ENCODE measurements around the gene SNRNP200. TPM values are rescaled to one million over a fixed set of nuclear protein-coding genes. Genes with fewer than 3 reads are reported as not detected.
A peak's percentile ranks its signal among the peaks of the same experiment; 100 is the strongest.

SNRNP200 gene
- total RNA-seq, 1 experiment from 2014 or later, result 229 TPM

- Histone ChIP-seq H2AFZ (no peak overlapping the region), H3K4me2 (no peak overlapping the region)
- no TSS peak for BruUV-seq (replicated peaks)
Observed at GRCh38 chr2:96249654-96250053, 55.7 kb downstream of the SNRNP200 start.

GRCh38 chr2:96248624-96249023 is 56.7 kb downstream of the SNRNP200 start:
- no peaks in the 10 kb centered on the region for H3K79me2 ChIP-seq (ENCODE audit: low read depth)
- H3K36me3 ChIP-seq (ENCODE audit: low read depth), result no peaks in the 10 kb centered on the region
- no peaks in the 10 kb centered on the region; the same call in 1 of the 2 replicates for H4K20me1 ChIP-seq (ENCODE audit: insufficient read depth)
- H3K4me1 ChIP-seq (replicated peaks; ENCODE audit: insufficient read depth), result no peaks in the 10 kb centered on the region; the same call in 1 of the 2 replicates
- no peaks in the 10 kb centered on the region for H3K9me3 ChIP-seq (ENCODE audit: insufficient read depth, low read depth)
- ChIA-PET CTCF (no interaction called here), POLR2A (ENCODE audit: unreplicated experiment) (no interaction called here)
- no peak for TF ChIP-seq CTCF (conservative IDR thresholded peaks at IDR 0.05)
- TF ChIP-seq EZH2 (IDR thresholded peaks at IDR 0.05; ENCODE audit: low read depth), result no peak
- H3K27me3 ChIP-seq (ENCODE audit: insufficient read depth, low read depth), result no peaks in the 10 kb centered on the region
- no peaks in the 10 kb centered on the region for H3K9me2 ChIP-seq (ENCODE audit: insufficient read depth)
- H3K4me3 ChIP-seq, result no peak overlapping the region
- TSS peak; percentile 7 for BruUV-seq (replicated peaks)
- no peak for DNase-seq
- peaks cover 5% of the 10 kb centered on the region; the same call in 1 of the 2 replicates for H3F3A ChIP-seq (ENCODE audit: insufficient read depth, low read depth)
- no peak overlapping the region for H3K4me2 ChIP-seq
- no peak overlapping the region for H2AFZ ChIP-seq
- intact Hi-C loops (cut with micrococcal nuclease; ENCODE audit: unreplicated experiment), result no loop called here
- H3K27ac ChIP-seq, result no peak overlapping the region

More at GRCh38 chr2:96249654-96250053, 55.7 kb downstream of the SNRNP200 start:
- no peak overlapping the region for H3K4me3 ChIP-seq
- ChIA-PET POLR2A (ENCODE audit: unreplicated experiment) (no interaction called here), CTCF (no interaction called here)
- no peaks in the 10 kb centered on the region; the same call in 1 of the 2 replicates for H4K20me1 ChIP-seq (ENCODE audit: insufficient read depth)
- H3K27ac ChIP-seq, result no peak overlapping the region
- no peak for DNase-seq
- H3K79me2 ChIP-seq (ENCODE audit: low read depth), result no peaks in the 10 kb centered on the region
- peaks cover 5% of the 10 kb centered on the region; the same call in 1 of the 2 replicates for H3F3A ChIP-seq (ENCODE audit: insufficient read depth, low read depth)
- intact Hi-C loops (cut with micrococcal nuclease; ENCODE audit: unreplicated experiment), result no loop called here
- H3K36me3 ChIP-seq (ENCODE audit: low read depth), result no peaks in the 10 kb centered on the region
- H3K9me3 ChIP-seq (ENCODE audit: insufficient read depth, low read depth), result no peaks in the 10 kb centered on the region
- no peaks in the 10 kb centered on the region for H3K27me3 ChIP-seq (ENCODE audit: insufficient read depth, low read depth)
- TF ChIP-seq EZH2 (IDR thresholded peaks at IDR 0.05; ENCODE audit: low read depth) (no peak), CTCF (conservative IDR thresholded peaks at IDR 0.05) (no peak)
- H3K9me2 ChIP-seq (ENCODE audit: insufficient read depth), result no peaks in the 10 kb centered on the region
- H3K4me1 ChIP-seq (replicated peaks; ENCODE audit: insufficient read depth), result no peaks in the 10 kb centered on the region; the same call in 1 of the 2 replicates

- no peaks in the 10 kb centered on the region for H3K9me3 ChIP-seq (ENCODE audit: insufficient read depth, low read depth)
- H3K4me2 ChIP-seq, result no peak overlapping the region
- H3K36me3 ChIP-seq (ENCODE audit: low read depth), result no peaks in the 10 kb centered on the region
- H3K4me3 ChIP-seq, result no peak overlapping the region
- ChIA-PET CTCF (no interaction called here), POLR2A (ENCODE audit: unreplicated experiment) (no interaction called here)
- intact Hi-C loops (cut with micrococcal nuclease; ENCODE audit: unreplicated experiment), result no loop called here
- DNase-seq, result no peak
- peaks cover 5% of the 10 kb centered on the region; the same call in 1 of the 2 replicates for H3F3A ChIP-seq (ENCODE audit: insufficient read depth, low read depth)
- H3K27me3 ChIP-seq (ENCODE audit: insufficient read depth, low read depth), result no peaks in the 10 kb centered on the region
- H3K27ac ChIP-seq, result no peak overlapping the region
- BruUV-seq (replicated peaks), result no TSS peak
- no peak for TF ChIP-seq EZH2 (IDR thresholded peaks at IDR 0.05; ENCODE audit: low read depth)
- TF ChIP-seq CTCF (conservative IDR thresholded peaks at IDR 0.05), result no peak
- H3K4me1 ChIP-seq (replicated peaks; ENCODE audit: insufficient read depth), result no peaks in the 10 kb centered on the region; the same call in 1 of the 2 replicates
- no peaks in the 10 kb centered on the region for H3K79me2 ChIP-seq (ENCODE audit: low read depth)
- H3K9me2 ChIP-seq (ENCODE audit: insufficient read depth), result no peaks in the 10 kb centered on the region
- no peaks in the 10 kb centered on the region; the same call in 1 of the 2 replicates for H4K20me1 ChIP-seq (ENCODE audit: insufficient read depth)
- no peak overlapping the region for H2AFZ ChIP-seq
Observed at GRCh38 chr2:96247896-96248295, 57.5 kb downstream of the SNRNP200 start.
